ENCODE data around the gene DSTN.
A peak's percentile ranks its signal among the peaks of the same experiment; 100 is the strongest.

The DSTN gene

DNA sequence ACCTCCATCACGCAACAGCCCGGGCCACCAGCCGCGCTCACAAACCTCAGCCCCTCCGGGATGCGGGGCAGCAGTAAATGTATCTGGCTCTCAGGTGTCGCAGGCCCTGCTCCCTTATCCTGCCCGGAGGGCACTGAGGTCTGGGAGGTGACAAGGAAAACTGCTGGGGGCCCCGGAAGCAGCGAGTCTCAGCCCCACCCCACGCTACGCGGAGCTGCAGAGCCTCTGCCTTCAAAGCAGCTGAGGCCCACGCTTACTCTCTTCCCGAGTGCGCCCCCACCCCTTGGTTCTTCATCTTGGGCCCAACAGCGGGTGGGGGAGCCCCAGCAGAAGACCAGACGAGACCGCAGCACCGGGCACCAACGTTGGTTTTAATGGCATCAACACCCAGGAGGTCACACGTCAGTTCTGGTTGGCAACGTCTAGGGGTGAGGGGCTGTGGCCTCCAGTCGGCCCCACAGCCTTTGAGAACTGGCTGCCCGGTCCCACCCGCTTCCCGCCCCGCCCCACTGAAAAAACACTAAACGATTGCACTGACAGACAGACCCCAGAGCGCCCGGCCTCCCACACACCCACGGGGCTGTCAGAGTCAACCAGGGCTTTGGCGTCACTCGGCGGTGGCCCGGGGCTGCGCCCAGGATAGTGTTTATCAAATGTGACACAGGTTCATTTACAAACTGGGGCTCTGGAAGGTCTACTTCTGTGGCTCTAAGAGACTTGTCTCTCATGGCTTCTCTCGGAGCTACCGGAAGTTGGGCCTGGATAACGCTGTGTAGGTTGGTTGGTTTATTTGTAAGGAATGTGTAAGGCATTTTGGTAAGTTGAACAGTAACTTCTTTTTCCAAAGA is 43.7 kb downstream of the DSTN start:
- DNase-seq, result no peak

DNA sequence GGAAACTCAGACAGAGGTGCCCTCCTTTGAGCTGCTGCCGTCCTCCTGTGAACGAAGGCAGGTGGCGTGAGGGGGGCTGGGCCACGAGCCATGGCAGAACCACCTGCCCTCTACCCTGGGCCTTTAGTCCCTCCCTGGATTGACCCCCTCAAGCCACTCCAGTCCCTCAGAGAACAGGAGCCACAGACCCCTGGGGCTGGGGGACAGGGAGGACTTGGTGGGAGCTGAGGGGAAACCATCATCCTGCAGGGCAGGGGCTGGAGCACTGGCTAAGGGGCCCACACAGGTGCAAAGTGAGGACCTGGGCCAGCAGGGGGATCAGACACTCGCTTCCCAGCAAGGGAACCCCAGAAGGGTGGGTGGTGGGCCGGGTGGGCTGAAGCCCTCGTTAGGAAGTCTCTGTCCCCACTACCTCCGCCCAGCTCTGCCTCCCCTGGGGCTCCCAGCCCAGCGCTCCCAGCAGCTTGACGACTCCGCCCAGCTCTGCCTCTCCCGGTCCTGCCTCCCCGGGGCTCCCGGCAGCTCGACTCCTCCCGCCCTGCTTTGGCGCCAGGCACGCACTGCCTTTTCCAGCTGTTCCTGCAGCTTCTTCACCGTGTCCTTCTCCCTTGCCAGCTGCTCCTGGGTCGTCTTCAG is 44.4 kb downstream of the DSTN start:
- DNase-seq, result no peak

- no peak for DNase-seq
Measured at GRCh38 chr20:17614812-17615644, 45.2 kb downstream of the DSTN start.

GRCh38 chr20:17615645-17616479 is 46.0 kb downstream of the DSTN start:
- no peak for DNase-seq

DNA sequence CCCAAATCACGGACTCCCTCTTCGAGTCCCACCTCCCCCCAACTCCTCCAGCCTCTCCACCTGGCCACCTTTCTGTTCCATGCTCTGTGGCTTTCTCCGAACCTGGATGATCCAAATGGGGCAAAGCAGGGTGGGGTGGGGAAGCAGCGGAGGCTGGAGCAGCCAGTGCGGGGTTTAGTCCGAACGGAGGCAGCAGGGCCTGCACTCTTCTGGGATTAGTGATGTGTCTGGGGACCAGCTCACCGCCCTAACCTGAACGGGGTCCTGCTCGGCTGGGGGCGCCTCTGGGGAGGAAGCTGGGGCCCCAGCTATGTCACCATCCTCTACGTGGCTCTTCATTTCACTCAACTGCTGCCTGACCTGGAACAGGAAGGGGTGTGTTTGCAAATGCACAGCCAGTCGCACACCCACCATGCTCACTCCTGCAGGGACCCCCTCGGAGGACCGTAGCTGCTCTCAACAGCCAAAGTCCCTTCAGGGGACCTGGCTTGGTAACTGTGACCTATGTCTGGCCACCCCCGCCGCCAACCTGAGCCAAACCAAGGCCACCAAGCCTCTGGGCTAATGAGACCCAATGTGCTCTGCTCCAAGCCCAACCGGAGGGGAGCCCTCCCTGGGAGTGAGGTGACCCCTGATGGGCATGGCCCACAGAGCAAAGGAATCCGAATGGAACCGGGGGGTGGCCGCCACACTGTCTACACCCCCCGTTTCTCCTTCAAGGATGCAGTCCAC is 46.8 kb downstream of the DSTN start:
- DNase-seq, result no peak

DNA sequence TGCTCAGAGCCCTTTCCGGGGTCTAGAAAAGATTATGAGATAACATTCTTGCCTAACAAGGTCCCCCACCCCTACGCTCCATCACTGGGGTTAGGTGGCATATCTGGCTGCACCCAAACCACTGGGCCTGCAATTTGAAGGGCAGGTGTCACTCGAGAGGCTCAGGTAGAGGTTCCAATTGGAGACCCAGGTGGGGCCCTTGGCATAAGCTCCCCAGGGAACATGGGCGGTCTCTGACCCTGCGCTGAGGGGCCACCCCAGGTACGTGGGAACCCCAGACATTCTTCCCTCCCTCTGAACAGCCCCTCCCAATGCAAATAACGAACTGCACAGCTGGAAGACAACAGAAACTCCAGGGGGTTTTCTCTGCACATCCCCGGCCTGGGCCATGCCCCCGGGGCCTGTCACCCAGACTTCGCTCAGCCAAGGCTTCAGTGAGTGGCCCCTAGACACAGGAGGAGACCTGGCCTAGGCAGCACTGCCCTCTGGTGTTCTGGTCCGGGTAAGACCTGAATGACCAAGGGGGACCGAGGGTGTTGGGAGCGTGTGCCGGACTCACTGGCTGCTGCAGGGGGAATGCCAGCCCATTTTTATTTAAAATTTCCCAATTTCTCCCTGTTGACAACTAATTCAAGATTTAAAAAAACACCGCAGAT is 47.5 kb downstream of the DSTN start:
- peak; percentile 4 for DNase-seq

- DNase-seq, result no peak
Measured at GRCh38 chr20:17617868-17618672, 48.2 kb downstream of the DSTN start.

DNA sequence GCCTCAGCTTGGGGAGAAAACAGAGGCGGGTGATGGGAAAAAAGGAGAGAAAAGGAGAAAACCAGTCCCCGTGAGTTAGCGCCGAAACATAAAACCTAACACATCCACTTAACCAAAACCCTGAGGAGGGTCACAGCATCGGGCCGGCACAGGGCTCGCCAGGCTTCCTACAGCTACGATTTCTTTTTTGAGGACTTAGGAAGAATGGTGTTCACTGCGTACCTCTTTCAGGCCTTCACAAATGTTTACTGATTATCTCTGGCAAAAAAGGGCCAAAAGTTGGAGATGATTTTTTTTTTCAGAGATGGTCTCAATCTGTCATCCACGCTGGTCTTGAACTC is 48.8 kb downstream of the DSTN start:
- DNase-seq, result no peak

DNA sequence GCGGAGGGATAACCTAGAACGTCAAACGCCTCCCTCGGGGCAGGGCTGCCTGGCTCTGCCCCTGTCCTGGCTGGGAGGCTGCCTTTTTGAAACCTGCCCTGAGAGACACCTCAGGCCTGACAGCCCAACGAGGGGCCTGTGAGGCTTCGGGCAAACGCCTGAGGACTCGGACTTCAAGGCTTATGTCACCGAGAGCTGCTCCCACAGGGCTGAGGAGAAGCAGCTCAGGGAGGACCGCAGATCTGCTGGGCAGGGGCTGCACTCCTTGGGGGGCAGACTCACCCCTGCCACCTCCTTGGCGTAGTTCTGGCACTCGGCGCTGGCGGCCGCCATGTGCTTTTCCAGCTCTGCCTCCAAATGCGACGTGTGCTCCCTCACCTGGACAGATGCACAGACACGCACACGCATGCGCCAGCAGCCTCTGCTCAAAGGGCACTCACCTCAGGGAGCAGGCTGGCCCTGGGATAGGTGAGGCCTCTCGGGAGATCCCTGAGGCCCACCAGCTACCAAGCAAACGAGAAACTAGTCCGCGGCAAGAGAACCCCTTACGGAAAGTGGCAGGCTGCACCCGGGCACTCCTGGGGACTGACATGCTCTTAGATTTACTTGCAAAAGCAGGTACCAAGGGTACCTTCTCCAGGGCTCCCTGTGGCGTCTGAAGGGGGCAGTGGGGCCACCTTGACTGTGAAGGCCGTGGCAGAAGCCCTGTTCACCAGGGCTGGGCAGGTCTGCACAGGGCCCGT is 49.6 kb downstream of the DSTN start:
- no peak for DNase-seq

GRCh38 chr20:17620371-17621228 is 50.7 kb downstream of the DSTN start:
- no peak for DNase-seq

- no peak for DNase-seq
Measured at GRCh38 chr20:17621229-17621968, 51.5 kb downstream of the DSTN start.

DNA sequence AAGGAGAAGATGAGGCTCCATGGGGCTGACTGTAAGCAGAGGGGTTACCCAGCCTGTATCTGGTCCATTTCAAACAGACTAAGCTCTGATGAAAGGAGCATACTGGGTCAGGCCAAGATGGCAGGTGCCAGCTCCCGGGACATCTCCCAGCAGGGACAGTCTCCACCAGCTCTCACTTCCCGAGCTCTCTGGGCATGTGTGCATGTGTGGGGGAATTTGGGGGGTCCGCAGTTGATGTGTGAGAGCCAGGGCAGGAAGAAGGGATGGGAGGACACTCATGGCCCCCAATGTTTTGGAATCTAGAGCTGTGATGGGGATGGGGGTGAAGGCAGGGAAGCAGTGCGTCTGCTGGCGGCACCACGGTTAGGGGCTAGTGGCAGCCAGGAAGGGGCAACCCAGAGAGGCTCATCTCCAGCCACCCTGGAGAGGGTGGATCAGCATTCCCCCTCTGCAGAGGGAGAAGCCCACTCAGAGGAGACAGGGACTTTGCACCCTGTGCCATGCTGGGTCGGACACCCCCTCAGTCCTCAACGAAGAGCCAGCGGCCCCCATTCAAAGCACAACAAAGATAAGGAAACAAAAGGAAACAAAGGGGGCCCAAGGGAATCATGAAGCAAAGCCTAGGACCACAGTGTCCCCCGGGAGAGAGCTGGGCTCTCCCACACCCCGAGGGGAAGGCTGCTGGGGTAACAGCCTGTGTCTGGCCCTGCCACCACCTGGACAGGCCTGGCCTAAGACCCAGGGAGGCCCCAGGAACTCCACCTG is 52.4 kb downstream of the DSTN start:
- no peak for DNase-seq

DNA sequence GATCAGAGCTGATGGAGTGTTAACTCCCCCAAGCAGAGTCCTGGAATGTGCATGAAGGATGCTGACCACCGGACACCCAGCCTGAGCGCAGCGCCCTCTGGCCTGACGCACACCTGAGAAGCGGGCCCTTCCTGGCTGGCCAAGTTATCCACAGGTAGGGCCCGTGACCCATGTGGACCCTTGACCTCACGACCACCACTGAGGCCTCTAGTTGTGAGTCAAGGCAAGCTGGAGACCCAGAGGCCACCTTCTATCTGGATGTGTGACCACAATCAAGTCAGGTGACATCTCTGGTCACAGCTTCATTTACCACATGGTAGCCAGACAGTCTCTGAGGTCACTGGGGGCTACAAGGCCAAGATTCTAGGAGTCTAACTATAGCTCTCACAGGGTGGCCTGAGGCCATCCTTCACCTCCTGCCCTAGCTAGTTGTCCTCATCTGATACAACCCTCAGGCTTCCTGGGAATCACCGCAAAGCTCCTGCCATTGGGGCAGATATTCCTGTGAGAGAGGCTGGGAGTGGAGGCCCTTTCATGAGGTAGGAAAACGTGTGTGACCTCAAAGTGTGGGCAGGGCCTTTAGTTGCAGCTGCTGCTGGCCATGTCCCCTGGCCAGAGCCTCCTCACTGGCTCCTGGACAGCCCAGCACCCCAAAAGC is 53.1 kb downstream of the DSTN start:
- DNase-seq, result no peak

DNA sequence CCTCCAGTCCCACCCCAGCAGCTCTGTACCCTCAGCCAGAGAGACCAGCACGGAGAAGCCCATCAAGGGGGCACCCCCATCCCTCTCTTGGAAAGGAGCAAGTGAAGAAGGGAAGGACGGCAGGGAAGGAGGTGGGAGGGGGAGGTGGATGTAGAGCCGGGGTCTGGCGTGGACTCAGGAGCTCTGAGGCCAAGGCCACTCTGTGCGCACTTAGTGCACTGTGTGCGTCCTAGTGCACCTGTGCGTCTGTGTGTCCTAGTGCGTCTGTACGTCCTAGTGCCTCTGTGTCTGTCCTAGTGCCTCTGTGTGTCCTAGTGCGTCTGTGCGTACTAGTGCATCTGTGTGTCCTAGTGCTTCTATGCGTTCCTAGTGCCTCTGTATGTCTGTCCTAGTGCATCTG is 54.2 kb downstream of the DSTN start:
- no peak for DNase-seq

GRCh38 chr20:17624551-17625245 is 54.8 kb downstream of the DSTN start:
- DNase-seq, result no peak
